ENCODE results near the gene EPM2A.

EPM2A gene

GRCh38 chr6:145685932-145686331 is 49.4 kb downstream of the EPM2A start:
- no peak for DNase-seq (ENCODE audit: insufficient read length, low spot score)

GRCh38 chr6:145681965-145682364 is 53.4 kb downstream of the EPM2A start:
- TF ChIP-seq CTCF (IDR thresholded peaks at IDR 0.05; ENCODE audit: insufficient read depth, missing control alignments) = no peak
- FAIRE-seq (no peak), DNase-seq (ENCODE audit: insufficient read length, low spot score) (no peak)

More at GRCh38 chr6:145685932-145686331, 49.4 kb downstream of the EPM2A start:
- no peak for TF ChIP-seq CTCF (IDR thresholded peaks at IDR 0.05; ENCODE audit: insufficient read depth, missing control alignments)
- no peak for FAIRE-seq

- FAIRE-seq = no peak
- DNase-seq (ENCODE audit: insufficient read length, low spot score) = no peak
- no peak for TF ChIP-seq CTCF (IDR thresholded peaks at IDR 0.05; ENCODE audit: insufficient read depth, missing control alignments)
Measured at GRCh38 chr6:145673504-145673903, 61.8 kb downstream of the EPM2A start.

GRCh38 chr6:145670311-145670710 is 65.0 kb downstream of the EPM2A start:
- TF ChIP-seq CTCF (IDR thresholded peaks at IDR 0.05; ENCODE audit: insufficient read depth, missing control alignments) = no peak
- DNase-seq (ENCODE audit: insufficient read length, low spot score) = no peak
- FAIRE-seq = no peak

DNA sequence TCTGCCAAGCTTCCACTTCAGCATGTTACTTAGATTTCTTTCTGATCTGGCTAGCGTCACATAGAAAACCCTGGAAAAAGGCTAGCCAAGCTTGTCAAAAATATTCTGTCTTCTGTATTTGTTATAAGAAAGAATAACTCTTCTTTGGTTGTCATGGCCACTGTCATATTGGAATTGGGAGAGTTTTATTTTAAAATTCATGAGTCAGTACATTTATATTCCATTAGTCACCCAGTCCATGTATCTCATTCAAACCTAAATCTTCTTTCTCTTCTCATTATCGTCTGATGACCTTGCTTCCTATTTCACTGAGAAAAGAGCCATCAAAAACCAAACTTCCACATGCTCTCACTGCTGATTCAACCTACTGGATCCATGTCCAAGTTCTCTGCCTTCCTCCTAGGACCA is 65.7 kb downstream of the EPM2A start:
- DNase-seq (ENCODE audit: insufficient read length, low spot score) (no peak), FAIRE-seq (no peak)
- no peak for TF ChIP-seq CTCF (IDR thresholded peaks at IDR 0.05; ENCODE audit: insufficient read depth, missing control alignments)

GRCh38 chr6:145668844-145669243 is 66.5 kb downstream of the EPM2A start:
- DNase-seq (ENCODE audit: insufficient read length, low spot score) (no peak), FAIRE-seq (no peak)
- no peak for TF ChIP-seq CTCF (IDR thresholded peaks at IDR 0.05; ENCODE audit: insufficient read depth, missing control alignments)

DNA sequence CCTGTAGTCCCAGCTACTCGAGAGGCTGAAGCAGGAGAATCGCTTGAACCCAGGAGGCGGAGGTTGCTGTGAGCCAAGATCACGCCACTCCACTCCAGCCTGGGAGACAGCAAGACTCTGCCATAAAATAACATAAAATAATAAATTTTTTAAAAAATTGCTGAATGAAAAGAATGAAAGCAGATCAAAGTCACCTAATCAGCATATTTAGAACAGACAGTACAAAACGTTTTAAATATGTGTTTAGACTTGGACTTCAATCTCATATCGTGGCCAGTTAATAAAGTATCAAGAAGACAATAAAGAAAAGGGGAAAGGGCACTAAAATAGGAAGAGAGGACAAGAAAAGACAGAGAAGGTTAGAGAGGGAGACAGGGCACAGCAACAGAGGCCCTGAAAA is 74.6 kb downstream of the EPM2A start:
- FAIRE-seq (no peak), DNase-seq (ENCODE audit: insufficient read length, low spot score) (no peak)

More for the DNA sequence above, 74.6 kb downstream of the EPM2A start:
- no peak for TF ChIP-seq CTCF (IDR thresholded peaks at IDR 0.05; ENCODE audit: insufficient read depth, missing control alignments)
